Suprapubic skin (tissue), 4 donors: ENCODE data around the gene TWIST2.

Experiments used
- CTCF ChIP-seq, 2 donors: fragments of 200-600 bp in 1 of 2; fragments of 450-650 bp in 1 of 2; sonication (generic) in 1 of 2; IDR thresholded peaks; one replicate each; pipeline ENCODE4 v1.5.1; 2016 to 2019; ENCODE audit warnings: antibody characterized with exemption in 2 of 2, mild to moderate bottlenecking in 1 of 2, moderate library complexity in 1 of 2
- EP300 ChIP-seq: sonication (generic); formaldehyde crosslinking; IDR thresholded peaks from one replicate; pipeline ENCODE4 v1.6.1; 2017; ENCODE audit warnings: antibody characterized with exemption
- POLR2A ChIP-seq, 2 donors: fragments of 450-650 bp; IDR thresholded peaks; one replicate each; pipeline ENCODE4 v1.6.1; 2017; ENCODE audit warnings: antibody characterized with exemption in 2 of 2, mild to moderate bottlenecking in 2 of 2, moderate library complexity in 2 of 2
- POLR2AphosphoS5 ChIP-seq, 3 donors: sonication (generic); formaldehyde crosslinking; IDR thresholded peaks; one replicate each; pipeline ENCODE4 v1.6.1; 2017; ENCODE audit warnings: antibody characterized with exemption in 3 of 3

DNA sequence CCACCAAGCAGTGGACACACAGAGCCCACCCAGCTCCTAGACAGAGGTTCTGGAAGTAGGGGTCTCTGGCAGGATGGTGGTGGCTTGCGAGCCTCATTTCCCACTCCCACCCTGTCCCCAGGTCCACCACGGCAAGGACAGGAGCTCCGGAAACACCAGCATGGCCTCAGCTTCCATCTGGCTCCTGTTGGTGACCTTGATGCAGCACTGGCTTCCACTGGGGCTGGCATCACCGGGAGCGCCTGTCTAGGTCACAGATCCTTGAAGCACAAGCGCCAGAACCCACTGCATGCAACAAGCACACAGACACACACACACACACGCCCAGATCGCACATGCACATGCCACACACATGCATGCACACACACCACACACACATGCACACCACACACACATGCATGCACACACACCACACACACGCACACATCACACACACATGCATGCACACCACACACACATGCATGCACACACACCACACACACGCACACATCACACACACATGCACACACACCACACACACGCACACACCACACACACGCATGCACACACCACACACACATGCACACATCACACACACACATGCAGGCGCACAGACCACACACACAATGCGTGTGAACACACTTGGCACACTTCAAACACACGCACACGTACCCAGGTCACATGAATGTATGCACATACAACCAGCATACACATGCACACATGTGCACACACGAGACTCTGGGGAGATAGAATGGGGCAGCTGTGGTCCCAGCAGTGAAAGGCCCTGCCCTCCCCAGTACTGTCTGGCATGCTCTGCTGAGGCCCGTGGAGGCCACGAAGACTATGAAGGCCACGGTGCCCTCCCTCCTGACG, 63.7 kb downstream of the TWIST2 start:
- TF ChIP-seq CTCF (IDR thresholded peaks at IDR 0.05) (no peak), POLR2A (IDR thresholded peaks at IDR 0.05) (no peak), POLR2AphosphoS5 (IDR thresholded peaks at IDR 0.05) (no peak), EP300 (no peak)
